ENCODE measurements around the gene FBXO38. TPM values are rescaled to one million over a fixed set of nuclear protein-coding genes. Genes with fewer than 3 reads are reported as not detected.

FBXO38 gene
- total RNA-seq = 46.9 and 54.4 TPM in 2 replicates

DNA sequence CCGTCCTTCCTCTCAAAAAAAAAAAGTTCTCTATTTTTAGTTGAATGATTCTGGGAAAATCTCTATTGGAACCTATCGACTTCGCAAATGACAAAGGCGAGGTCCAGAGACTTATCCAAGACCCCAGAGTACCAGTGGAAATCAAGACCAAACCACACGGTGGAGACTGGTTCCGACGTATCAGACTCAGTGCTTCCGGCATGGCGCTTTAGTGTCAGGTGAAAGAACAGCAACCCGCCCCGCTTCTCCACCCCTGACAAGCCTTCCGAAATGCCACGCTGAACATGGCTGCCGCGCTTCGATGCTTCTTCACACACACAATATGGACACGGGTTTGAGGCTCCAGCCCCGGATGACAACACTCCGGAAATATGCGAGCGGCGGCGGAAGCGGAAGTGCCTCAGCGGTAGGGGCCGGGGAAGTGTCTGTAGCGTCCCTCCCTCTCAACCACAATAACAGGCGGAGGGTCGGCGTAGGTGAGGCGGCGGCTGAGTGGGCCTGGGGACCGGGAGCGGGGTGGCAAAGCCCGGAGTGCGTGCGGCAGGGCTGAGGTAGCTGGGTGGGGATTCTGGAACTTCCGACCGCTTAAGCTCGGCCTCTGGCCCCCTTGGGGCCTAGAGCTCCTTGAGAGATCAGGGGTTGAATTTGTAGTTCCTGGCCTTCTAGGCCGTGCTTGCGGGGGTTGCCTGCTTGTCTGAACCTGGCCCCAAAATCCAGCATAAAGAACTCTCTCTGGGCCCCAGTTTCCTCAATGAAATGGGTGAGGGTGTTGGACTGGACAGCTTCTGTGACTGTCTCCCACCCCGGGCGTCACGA lies at the start of gene FBXO38:
Gene FBXO38, plus strand, starts transcription at position 395 of the 816 bp plus-strand sequence. CDS start 10,819 bp downstream, outside the sequence.

DNA sequence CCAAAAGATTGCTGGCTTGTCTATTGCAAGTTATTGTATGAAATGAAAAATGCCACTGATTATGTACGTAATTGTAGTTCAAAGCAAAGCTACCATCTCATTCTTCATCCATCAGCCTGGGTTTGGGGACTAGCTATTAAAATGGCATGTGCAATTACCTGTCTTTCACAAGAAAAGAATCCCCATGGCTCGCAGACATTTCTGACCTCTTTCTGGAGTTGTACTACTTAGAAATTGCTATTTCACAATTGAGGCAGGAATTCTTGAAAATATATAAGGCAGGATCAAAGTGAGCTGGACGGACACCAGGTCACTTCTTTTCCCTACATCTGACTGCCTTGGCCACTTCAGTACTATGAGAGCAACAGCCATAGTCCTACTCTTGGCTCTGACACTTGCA lies 48.5 kb upstream of the FBXO38 start, which contains the start of gene SPINK9:
Gene SPINK9, plus strand, starts transcription at position 301 of the 400 bp plus-strand sequence. Its CDS starts 55 bp downstream, at position 356.

Other genes with a start within 250 kb of the FBXO38 start
- gene SPINK14, start 215.4 kb upstream of the FBXO38 start, total RNA-seq = not detected in 2 replicates
- not detected in 2 replicates for gene SPINK6, start 180.9 kb upstream of the FBXO38 start, total RNA-seq
- not detected in 2 replicates for gene MARCOL, start 145.4 kb upstream of the FBXO38 start, total RNA-seq
- not detected in 2 replicates for gene SPINK13, start 115.2 kb upstream of the FBXO38 start, total RNA-seq
- not detected in 2 replicates for gene SPINK7, start 71.5 kb upstream of the FBXO38 start, total RNA-seq
- gene SPINK9, start 48.4 kb upstream of the FBXO38 start, total RNA-seq = not detected in 2 replicates

Measured in bronchial smooth muscle cell (primary cell).